Effector memory CD4-positive, alpha-beta T cell (primary cell): Measurements from ENCODE around the gene EDNRB.
"Not testable (repeated sequence)": the region's sequence is repeated elsewhere in the genome, so short reads cannot be mapped to it uniquely, and the experiment has no call there.

Experiments used
- DNase-seq, 3 donors: peaks; one replicate each; pipeline ENCODE4 v3.0.0-alpha.2; 2020
- H3K27ac ChIP-seq: 2 replicates; pipeline ENCODE4 v1.7.0; 2013; ENCODE audit warnings: mild to moderate bottlenecking, low read length, moderate library complexity; ENCODE audit not compliant: insufficient read depth, poor library complexity, severe bottlenecking
- H3K27me3 ChIP-seq: replicated peaks from 2 replicates; pipeline ENCODE4 v1.7.0; 2013; ENCODE audit warnings: mild to moderate bottlenecking, low read length; ENCODE audit not compliant: insufficient read depth, control insufficient read depth, poor library complexity, severe bottlenecking
- H3K36me3 ChIP-seq: 2 replicates; pipeline ENCODE4 v1.7.0; 2013; ENCODE audit warnings: mild to moderate bottlenecking, low read length, moderate library complexity; ENCODE audit not compliant: control insufficient read depth, insufficient read depth
- H3K4me1 ChIP-seq: 2 replicates; pipeline ENCODE4 v1.7.0; 2013; ENCODE audit warnings: low read length, mild to moderate bottlenecking; ENCODE audit not compliant: control insufficient read depth, insufficient read depth, poor library complexity, severe bottlenecking
- H3K4me3 ChIP-seq: 2 replicates; pipeline ENCODE4 v1.7.0; 2013; ENCODE audit warnings: low read length, low read depth, mild to moderate bottlenecking; ENCODE audit not compliant: insufficient read depth, poor library complexity, severe bottlenecking
- H3K9me3 ChIP-seq: 2 replicates; pipeline ENCODE4 v1.7.0; 2013; ENCODE audit warnings: mild to moderate bottlenecking, low read length, moderate library complexity; ENCODE audit not compliant: control insufficient read depth
- total RNA-seq, 3 donors: gene quantifications; one replicate each; lab custom pipeline; 2026; lab: John Stamatoyannopoulos, UW

EDNRB gene
- total RNA-seq, result 0 reads per million in 3 donors

GRCh38 chr13:77918391-77919245 lies at the start of gene EDNRB:
Gene EDNRB, minus strand, starts transcription at chr13:77918831. Its CDS starts 258 bp downstream, at chr13:77918573.
- no peak for DNase-seq
- no peak within 1 kb of the TSS for H3K27ac ChIP-seq
- H3K4me1 ChIP-seq, result peaks cover 5% of the 10 kb centered on the region
- peaks cover 3% of the 10 kb centered on the region for H3K27me3 ChIP-seq
- H3K36me3 ChIP-seq, result no peaks in the 10 kb centered on the region
- H3K9me3 ChIP-seq, result no peaks in the 10 kb centered on the region
- H3K4me3 ChIP-seq, result no peak within 1 kb of the TSS

GRCh38 chr13:77966671-77967070 lies 48.0 kb upstream of the EDNRB start:
- H3K4me1 ChIP-seq, result no peaks in the 10 kb centered on the region
- no peak overlapping the region for H3K4me3 ChIP-seq
- no peak for DNase-seq
- no peaks in the 10 kb centered on the region for H3K27me3 ChIP-seq
- no peak overlapping the region for H3K27ac ChIP-seq
- H3K9me3 ChIP-seq, result no peaks in the 10 kb centered on the region
- no peaks in the 10 kb centered on the region for H3K36me3 ChIP-seq

- Histone ChIP-seq H3K9me3 (no peaks in the 10 kb centered on the region), H3K36me3 (no peaks in the 10 kb centered on the region)
- no peak for DNase-seq
Measured at GRCh38 chr13:77952737-77953136, 34.1 kb upstream of the EDNRB start.

GRCh38 chr13:77952276-77952675 lies 33.6 kb upstream of the EDNRB start:
- H3K27ac ChIP-seq, result no peak overlapping the region
- H3K9me3 ChIP-seq, result no peaks in the 10 kb centered on the region
- DNase-seq, result no peak
- H3K27me3 ChIP-seq, result no peaks in the 10 kb centered on the region
- H3K4me1 ChIP-seq, result no peaks in the 10 kb centered on the region
- H3K36me3 ChIP-seq, result no peaks in the 10 kb centered on the region
- no peak overlapping the region for H3K4me3 ChIP-seq

More at GRCh38 chr13:77952737-77953136, 34.1 kb upstream of the EDNRB start:
- no peaks in the 10 kb centered on the region for H3K27me3 ChIP-seq
- no peaks in the 10 kb centered on the region for H3K4me1 ChIP-seq
- no peak overlapping the region for H3K4me3 ChIP-seq
- no peak overlapping the region for H3K27ac ChIP-seq

- H3K27ac ChIP-seq, result no peak overlapping the region
- H3K4me3 ChIP-seq, result no peak overlapping the region
- no peaks in the 10 kb centered on the region for H3K9me3 ChIP-seq
- no peaks in the 10 kb centered on the region for H3K36me3 ChIP-seq
- no peaks in the 10 kb centered on the region for H3K27me3 ChIP-seq
- no peak for DNase-seq
- H3K4me1 ChIP-seq, result no peaks in the 10 kb centered on the region
Measured at GRCh38 chr13:77946522-77946921, 27.9 kb upstream of the EDNRB start.

- DNase-seq, H3K27me3 ChIP-seq, H3K9me3 ChIP-seq, H3K36me3 ChIP-seq, H3K27ac ChIP-seq, H3K4me3 ChIP-seq, H3K4me1 ChIP-seq: not testable (repeated sequence)
Measured at GRCh38 chr13:77935063-77935462, 16.4 kb upstream of the EDNRB start.

GRCh38 chr13:77930430-77930829 lies 11.8 kb upstream of the EDNRB start:
- no peak overlapping the region for H3K27ac ChIP-seq
- H3K36me3 ChIP-seq, result no peaks in the 10 kb centered on the region
- no peaks in the 10 kb centered on the region for H3K9me3 ChIP-seq
- H3K27me3 ChIP-seq, result no peaks in the 10 kb centered on the region
- no peak for DNase-seq
- no peaks in the 10 kb centered on the region for H3K4me1 ChIP-seq
- H3K4me3 ChIP-seq, result no peak overlapping the region

GRCh38 chr13:77928909-77929308 lies 10.3 kb upstream of the EDNRB start:
- no peak for DNase-seq

GRCh38 chr13:77925616-77926015 lies 7.0 kb upstream of the EDNRB start:
- H3K9me3 ChIP-seq, result no peaks in the 10 kb centered on the region
- no peak overlapping the region for H3K27ac ChIP-seq
- no peak overlapping the region for H3K4me3 ChIP-seq
- peaks cover 8% of the 10 kb centered on the region for H3K27me3 ChIP-seq
- no peaks in the 10 kb centered on the region for H3K4me1 ChIP-seq
- no peak for DNase-seq
- no peaks in the 10 kb centered on the region for H3K36me3 ChIP-seq

More at GRCh38 chr13:77928909-77929308, 10.3 kb upstream of the EDNRB start:
- Histone ChIP-seq H3K27ac (no peak overlapping the region), H3K36me3 (no peaks in the 10 kb centered on the region), H3K27me3 (peaks cover 6% of the 10 kb centered on the region), H3K9me3 (no peaks in the 10 kb centered on the region), H3K4me3 (no peak overlapping the region), H3K4me1 (no peaks in the 10 kb centered on the region)

GRCh38 chr13:77919921-77920294 lies 1.3 kb upstream of the EDNRB start:
- Histone ChIP-seq H3K27ac (no peak overlapping the region), H3K36me3 (no peaks in the 10 kb centered on the region), H3K4me1 (peaks cover 5% of the 10 kb centered on the region), H3K27me3 (peaks cover 11% of the 10 kb centered on the region), H3K4me3 (no peak overlapping the region), H3K9me3 (no peaks in the 10 kb centered on the region)
- DNase-seq, result no peak
